Endothelial cell of umbilical vein (primary cell): Measurements from ENCODE around the gene PCDH9. TPM values are rescaled to one million over a fixed set of nuclear protein-coding genes. Genes with fewer than 3 reads are reported as not detected.

Source experiments
- BruUV-seq: library from RNA; stranded (reverse); fragments of 400-500 nt; replicated peaks from 2 replicates; lab custom pipeline; 2021; lab: Mats Ljungman, UMichigan
- CTCF ChIA-PET: fragments of 300-600, 350-600 bp; sonication (Branson Sonifier 250); formaldehyde crosslinking; loops from one replicate; lab custom pipeline; 2021; ENCODE audit warnings: antibody characterized with exemption, inconsistent platforms; lab: Charles Lee
- POLR2A ChIA-PET: fragments of 300-600, 350-600 bp; sonication (Branson Sonifier 250); formaldehyde crosslinking; loops from one replicate; lab custom pipeline; 2021; ENCODE audit warnings: antibody characterized with exemption, inconsistent platforms; lab: Charles Lee
- DNase-seq: peaks from one replicate; pipeline ENCODE4 v3.0.0-alpha.2; 2011; ENCODE audit warnings: low read depth, low spot score
- FAIRE-seq: peaks from 2 replicates; lab custom pipeline; 2011; peaks lifted over from hg19 to GRCh38; lab: Jason Lieb, UNC
- H2AFZ ChIP-seq: 2 replicates; pipeline ENCODE4 v1.6.0; 2012; ENCODE audit warnings: low read depth, low read length, control low read depth, inconsistent platforms
- H3K27ac ChIP-seq: 2 replicates; pipeline ENCODE4 v1.5.1; 2011; ENCODE audit warnings: low read depth, mild to moderate bottlenecking, control low read depth, low read length, moderate library complexity; ENCODE audit not compliant: insufficient read depth
- H3K27me3 ChIP-seq, 2 experiments: 2 replicates each; pipeline versions ENCODE4 v1.6.0 to v1.6.1; 2011; ENCODE audit warnings: low read length in 2 of 2, mixed read lengths in 1 of 2; ENCODE audit not compliant: control insufficient read depth in 2 of 2, insufficient read depth in 2 of 2
- H3K36me3 ChIP-seq, 2 experiments: 2 replicates in 1 of 2; 3 replicates in 1 of 2; pipeline ENCODE4 v1.5.1; 2011; ENCODE audit warnings: low read length in 2 of 2, mild to moderate bottlenecking in 1 of 2, moderate library complexity in 1 of 2; ENCODE audit not compliant: control insufficient read depth in 2 of 2, insufficient read depth in 2 of 2; ENCODE audit errors: extremely low read depth in 1 of 2
- H3K4me1 ChIP-seq: 3 replicates; pipeline ENCODE4 v1.5.1; 2011; ENCODE audit warnings: mild to moderate bottlenecking, low read length; ENCODE audit not compliant: control insufficient read depth, insufficient read depth; ENCODE audit errors: extremely low read depth
- H3K4me2 ChIP-seq: 2 replicates; pipeline ENCODE4 v1.6.1; 2011; ENCODE audit warnings: low read length, control low read depth, mixed read lengths; ENCODE audit not compliant: insufficient read depth
- H3K4me3 ChIP-seq, 3 experiments: fragments of 200-600 bp in 1 of 3; sonication (generic), shearing (Covaris generic) in 1 of 3; replicated peaks in 1 of 3; 2 replicates each; pipeline ENCODE4 v1.5.1; 2011 to 2016; ENCODE audit warnings: control low read depth in 3 of 3, low read length in 3 of 3, mild to moderate bottlenecking in 2 of 3, inconsistent platforms in 1 of 3, low read depth in 1 of 3, moderate library complexity in 1 of 3; ENCODE audit not compliant: insufficient read depth in 1 of 3
- H3K79me2 ChIP-seq: 2 replicates; pipeline ENCODE4 v1.6.0; 2012; ENCODE audit warnings: low read length, inconsistent platforms; ENCODE audit not compliant: control insufficient read depth, insufficient read depth
- H3K9ac ChIP-seq: replicated peaks from 2 replicates; pipeline ENCODE3; 2011; ENCODE audit warnings: low read length, control low read depth; ENCODE audit not compliant: insufficient read depth; ENCODE audit errors: extremely low read depth
- H3K9me1 ChIP-seq: replicated peaks from 3 replicates; pipeline ENCODE4 v1.6.0; 2011; ENCODE audit warnings: mild to moderate bottlenecking, low read length; ENCODE audit not compliant: control insufficient read depth, insufficient read depth; ENCODE audit errors: extremely low read depth
- H3K9me3 ChIP-seq: replicated peaks from 2 replicates; pipeline ENCODE4 v1.5.1; 2012; ENCODE audit warnings: low read length, inconsistent platforms; ENCODE audit not compliant: control insufficient read depth, insufficient read depth
- H4K20me1 ChIP-seq: replicated peaks from 2 replicates; pipeline ENCODE3; 2011; ENCODE audit warnings: mild to moderate bottlenecking, low read length; ENCODE audit not compliant: control insufficient read depth, insufficient read depth; ENCODE audit errors: extremely low read depth
- EZH2 ChIP-seq: IDR thresholded peaks from 2 replicates; pipeline ENCODE4 v1.6.1; 2012; ENCODE audit warnings: borderline replicate concordance, low read depth, mild to moderate bottlenecking, moderate library complexity, low read length, inconsistent platforms; ENCODE audit not compliant: severe bottlenecking
- FOS ChIP-seq: IDR thresholded peaks from 2 replicates; pipeline ENCODE4 v1.6.1; 2011; ENCODE audit warnings: mild to moderate bottlenecking, low read length, moderate library complexity, borderline replicate concordance; ENCODE audit not compliant: insufficient read depth
- GATA2 ChIP-seq: IDR thresholded peaks from 2 replicates; pipeline ENCODE4 v1.7.0; 2011; ENCODE audit warnings: low read depth, mild to moderate bottlenecking, moderate library complexity, mixed read lengths, low read length; ENCODE audit not compliant: insufficient read length, insufficient read depth
- JUN ChIP-seq: IDR thresholded peaks from 2 replicates; pipeline ENCODE4 v1.6.1; 2011; ENCODE audit warnings: borderline replicate concordance, low read depth; ENCODE audit not compliant: insufficient read length, insufficient read depth
- MAX ChIP-seq: IDR thresholded peaks from 2 replicates; pipeline ENCODE4 v1.6.1; 2011; ENCODE audit not compliant: insufficient read depth, insufficient read length
- MYC ChIP-seq: IDR thresholded peaks from one replicate; pipeline ENCODE4 v1.6.1; 2011; ENCODE audit warnings: mild to moderate bottlenecking, low read depth, low read length
- POLR2A ChIP-seq: IDR thresholded peaks from 2 replicates; pipeline ENCODE4 v1.6.1; 2012; ENCODE audit warnings: low read depth, mild to moderate bottlenecking, control low read depth, low read length
- POLR2AphosphoS5 ChIP-seq: IDR thresholded peaks from 2 replicates; pipeline ENCODE4 v1.6.1; 2012; ENCODE audit warnings: low read depth, mild to moderate bottlenecking, control low read depth, low read length, moderate library complexity; ENCODE audit not compliant: insufficient read depth
- dilution Hi-C: fragments of 300-500 bp; cut with MboI; formaldehyde crosslinking; loops from one replicate; pipeline ENCODE4 v1.15.0; 2019; ENCODE audit warnings: low sequenced_read_pairs; ENCODE audit not compliant: extremely low pct_ligation_motif_present
- intact Hi-C: fragments of 100-400 bp; cut with micrococcal nuclease; formaldehyde crosslinking; loops from one replicate; pipeline ENCODE4 v1.10.0; 2022
- polyA plus RNA-seq, 4 experiments: library from polyadenylated mRNA; depleted of rRNA in 3 of 4; stranded (reverse) in 3 of 4; unstranded in 1 of 4; fragments of >200 nt; gene quantifications; 2 replicates each; pipeline versions ENCODE4 v1.2.1 to v1.2.3, GENCODE V29; 2011 to 2012; ENCODE audit warnings: missing spikeins in 1 of 4
- total RNA-seq: library from RNA; stranded (reverse); gene quantifications from 2 replicates; pipeline ENCODE4 v1.2.3, GENCODE V29; 2021
- TF ChIP-seq, protein P1 (sequence below), 2 donors: IDR thresholded peaks; 1 replicate in 1 of 2; 2 replicates in 1 of 2; pipeline ENCODE4 v1.5.1; 2011; ENCODE audit warnings: low read length in 2 of 2, mild to moderate bottlenecking in 2 of 2, moderate library complexity in 2 of 2, control low read depth in 1 of 2, inconsistent platforms in 1 of 2, low read depth in 1 of 2; ENCODE audit not compliant: insufficient read depth in 1 of 2; ENCODE audit errors: extremely low read depth in 1 of 2

The PCDH9 gene
- total and polyA plus RNA-seq, 2 donors (not counting 3 experiments of a cell fraction or from before 2014, with no cell fraction given) = 1.1 to 5.2 TPM

DNA sequence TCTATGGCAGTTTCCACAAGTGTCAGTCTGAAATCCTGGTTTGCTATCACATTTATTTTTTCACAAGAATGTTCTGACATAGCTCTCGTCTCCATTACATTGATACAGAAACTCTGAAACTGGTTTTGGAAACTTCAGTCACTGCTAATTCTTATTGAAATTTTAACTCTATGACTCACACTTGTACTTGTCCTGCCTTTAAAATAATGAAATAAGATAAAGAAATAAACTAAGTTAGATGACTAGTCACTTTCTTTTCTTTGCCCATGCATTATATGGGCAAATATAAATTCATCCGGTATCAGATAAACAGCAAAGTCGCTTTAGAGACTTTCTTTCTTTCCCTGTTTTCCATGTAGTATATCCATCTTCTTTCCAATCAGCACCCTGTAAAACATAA lies 257.5 kb downstream of the PCDH9 start:
- BruUV-seq = no TSS peak
- DNase-seq (no peak), FAIRE-seq (no peak)
- dilution Hi-C loops (no loop called here), intact Hi-C loops (no loop called here)
- no peak overlapping the region for H3K4me2 ChIP-seq
- no peaks in the 10 kb centered on the region for H3K9me3 ChIP-seq
- H4K20me1 ChIP-seq = no peaks in the 10 kb centered on the region
- no peaks in the 10 kb centered on the region for H3K36me3 ChIP-seq
- peaks cover 2% of the 10 kb centered on the region for H3K9me1 ChIP-seq
- H3K79me2 ChIP-seq = no peaks in the 10 kb centered on the region
- no peak overlapping the region for H2AFZ ChIP-seq
- CTCF ChIA-PET = interaction anchor here (2.3 to 2.8 kb wide), 2 partner anchors 13 to 16 kb away, joined by 5 to 7 read pairs; no protein-coding TSS in a partner anchor
- no peak overlapping the region for H3K9ac ChIP-seq
- H3K4me1 ChIP-seq = no peaks in the 10 kb centered on the region
- TF ChIP-seq MYC = no peak
- TF ChIP-seq FOS = no peak
- no peak for TF ChIP-seq GATA2
- no peak for TF ChIP-seq JUN
- no peak for TF ChIP-seq POLR2A
- TF ChIP-seq POLR2AphosphoS5 = no peak
- TF ChIP-seq, protein P1, sequence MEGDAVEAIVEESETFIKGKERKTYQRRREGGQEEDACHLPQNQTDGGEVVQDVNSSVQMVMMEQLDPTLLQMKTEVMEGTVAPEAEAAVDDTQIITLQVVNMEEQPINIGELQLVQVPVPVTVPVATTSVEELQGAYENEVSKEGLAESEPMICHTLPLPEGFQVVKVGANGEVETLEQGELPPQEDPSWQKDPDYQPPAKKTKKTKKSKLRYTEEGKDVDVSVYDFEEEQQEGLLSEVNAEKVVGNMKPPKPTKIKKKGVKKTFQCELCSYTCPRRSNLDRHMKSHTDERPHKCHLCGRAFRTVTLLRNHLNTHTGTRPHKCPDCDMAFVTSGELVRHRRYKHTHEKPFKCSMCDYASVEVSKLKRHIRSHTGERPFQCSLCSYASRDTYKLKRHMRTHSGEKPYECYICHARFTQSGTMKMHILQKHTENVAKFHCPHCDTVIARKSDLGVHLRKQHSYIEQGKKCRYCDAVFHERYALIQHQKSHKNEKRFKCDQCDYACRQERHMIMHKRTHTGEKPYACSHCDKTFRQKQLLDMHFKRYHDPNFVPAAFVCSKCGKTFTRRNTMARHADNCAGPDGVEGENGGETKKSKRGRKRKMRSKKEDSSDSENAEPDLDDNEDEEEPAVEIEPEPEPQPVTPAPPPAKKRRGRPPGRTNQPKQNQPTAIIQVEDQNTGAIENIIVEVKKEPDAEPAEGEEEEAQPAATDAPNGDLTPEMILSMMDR (IDR thresholded peaks at IDR 0.05; ENCODE audit: extremely low read depth in 1 of 2, insufficient read depth in 1 of 2, low read depth in 1 of 2, low read length in 2 of 2) = no peak
- no peak for TF ChIP-seq MAX
- no peak for TF ChIP-seq EZH2
- H3K27me3 ChIP-seq = no peaks in the 10 kb centered on the region
- H3K27ac ChIP-seq = no peak overlapping the region
- no peak overlapping the region for H3K4me3 ChIP-seq
- POLR2A ChIA-PET = no interaction called here
